Right lobe of liver (tissue), 4 donors: Measurements from ENCODE around the gene KLHL24.

Experiments used
- POLR2A ChIP-seq: fragments of 450-650 bp; IDR thresholded peaks from one replicate; pipeline ENCODE4 v1.6.1; 2017; ENCODE audit warnings: antibody characterized with exemption, mild to moderate bottlenecking
- TF ChIP-seq, protein P1 (sequence below), 4 donors: fragments of 200-600 bp in 3 of 4; fragments of 450-650 bp in 1 of 4; IDR thresholded peaks; one replicate each; pipeline versions ENCODE4 v1.5.1 to v1.8.0; 2016 to 2022; ENCODE audit warnings: antibody characterized with exemption in 4 of 4, mild to moderate bottlenecking in 2 of 4
- donor health status: DM: no; HTN: no; CAD: no.
- donor health status: DM: no; HTN: no; CAD: no.
- donor health status: DM: no; HTN: yes; CAD: no.

- TF ChIP-seq, protein P1, sequence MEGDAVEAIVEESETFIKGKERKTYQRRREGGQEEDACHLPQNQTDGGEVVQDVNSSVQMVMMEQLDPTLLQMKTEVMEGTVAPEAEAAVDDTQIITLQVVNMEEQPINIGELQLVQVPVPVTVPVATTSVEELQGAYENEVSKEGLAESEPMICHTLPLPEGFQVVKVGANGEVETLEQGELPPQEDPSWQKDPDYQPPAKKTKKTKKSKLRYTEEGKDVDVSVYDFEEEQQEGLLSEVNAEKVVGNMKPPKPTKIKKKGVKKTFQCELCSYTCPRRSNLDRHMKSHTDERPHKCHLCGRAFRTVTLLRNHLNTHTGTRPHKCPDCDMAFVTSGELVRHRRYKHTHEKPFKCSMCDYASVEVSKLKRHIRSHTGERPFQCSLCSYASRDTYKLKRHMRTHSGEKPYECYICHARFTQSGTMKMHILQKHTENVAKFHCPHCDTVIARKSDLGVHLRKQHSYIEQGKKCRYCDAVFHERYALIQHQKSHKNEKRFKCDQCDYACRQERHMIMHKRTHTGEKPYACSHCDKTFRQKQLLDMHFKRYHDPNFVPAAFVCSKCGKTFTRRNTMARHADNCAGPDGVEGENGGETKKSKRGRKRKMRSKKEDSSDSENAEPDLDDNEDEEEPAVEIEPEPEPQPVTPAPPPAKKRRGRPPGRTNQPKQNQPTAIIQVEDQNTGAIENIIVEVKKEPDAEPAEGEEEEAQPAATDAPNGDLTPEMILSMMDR (IDR thresholded peaks at IDR 0.05) = no peak
- no peak for TF ChIP-seq POLR2A
Measured at GRCh38 chr3:183592821-183593220, 42.6 kb upstream of the KLHL24 start.
